ENCODE results near the gene SIRPB2. TPM values are rescaled to one million over a fixed set of nuclear protein-coding genes. Genes with fewer than 3 reads are reported as not detected.
A peak's percentile ranks its signal among the peaks of the same experiment; 100 is the strongest.

Gene SIRPB2
- polyA plus RNA-seq, 1 experiment, result not detected

- POLR2A ChIA-PET, result interaction anchor here (1.0 to 1.1 kb wide), 2 partner anchors 16 to 200 kb away, joined by 3 read pairs; partner anchors contain the start of gene SNPH
- no peak for TF ChIP-seq CTCF (IDR thresholded peaks at IDR 0.05; ENCODE audit: low read depth, low read length)
- CTCF ChIA-PET, result interaction anchor here (0.7 to 5.4 kb wide), 19 partner anchors 8 to 310 kb away, joined by 3 to 50 read pairs (median 4); no protein-coding TSS in a partner anchor
- H3K27ac ChIP-seq (ENCODE audit: low read depth, low read length), result no peak overlapping the region
- peaks cover 4% of the 10 kb centered on the region for H3K27me3 ChIP-seq (ENCODE audit: control insufficient read depth, insufficient read depth, low read length)
- no peak for DNase-seq (ENCODE audit: low read depth, low spot score)
- H3K9me3 ChIP-seq (ENCODE audit: control insufficient read depth, insufficient read depth, low read length), result no peaks in the 10 kb centered on the region; the same call in 1 of the 2 replicates
- peak overlapping the region; percentile 27 for H3K4me3 ChIP-seq (ENCODE audit: low read depth, low read length)
These were observed 24.2 kb downstream of the SIRPB2 start for GRCh38 chr20:1467082-1467354.

- POLR2A ChIA-PET, result interaction anchor here (0.5 to 1.2 kb wide), 4 partner anchors 16 to 200 kb away, joined by 3 to 11 read pairs (median 4); partner anchors contain the start of gene SNPH
- peak within 1 kb of the TSS; percentile 49 for H3K27ac ChIP-seq (ENCODE audit: low read depth, low read length)
- H3K4me3 ChIP-seq (ENCODE audit: low read depth, low read length), result peak within 1 kb of the TSS; percentile 88
- H3K9me3 ChIP-seq (ENCODE audit: control insufficient read depth, insufficient read depth, low read length), result no peaks in the 10 kb centered on the region; the same call in 1 of the 2 replicates
- CTCF ChIA-PET, result interaction anchor here (0.7 to 5.4 kb wide), 23 partner anchors 7 to 480 kb away, joined by 3 to 50 read pairs (median 4); no protein-coding TSS in a partner anchor
- peaks cover 4% of the 10 kb centered on the region for H3K27me3 ChIP-seq (ENCODE audit: control insufficient read depth, insufficient read depth, low read length)
- peak; percentile 79 for TF ChIP-seq CTCF (IDR thresholded peaks at IDR 0.05; ENCODE audit: low read depth, low read length)
- peak; percentile 85 for DNase-seq (ENCODE audit: low read depth, low spot score)
These were observed 24.8 kb downstream of the SIRPB2 start, which contains the start of gene NSFL1C for GRCh38 chr20:1466211-1467081. Gene NSFL1C, minus strand, starts transcription at chr20:1466849. Its CDS starts 25 bp downstream, at chr20:1466824.

DNA sequence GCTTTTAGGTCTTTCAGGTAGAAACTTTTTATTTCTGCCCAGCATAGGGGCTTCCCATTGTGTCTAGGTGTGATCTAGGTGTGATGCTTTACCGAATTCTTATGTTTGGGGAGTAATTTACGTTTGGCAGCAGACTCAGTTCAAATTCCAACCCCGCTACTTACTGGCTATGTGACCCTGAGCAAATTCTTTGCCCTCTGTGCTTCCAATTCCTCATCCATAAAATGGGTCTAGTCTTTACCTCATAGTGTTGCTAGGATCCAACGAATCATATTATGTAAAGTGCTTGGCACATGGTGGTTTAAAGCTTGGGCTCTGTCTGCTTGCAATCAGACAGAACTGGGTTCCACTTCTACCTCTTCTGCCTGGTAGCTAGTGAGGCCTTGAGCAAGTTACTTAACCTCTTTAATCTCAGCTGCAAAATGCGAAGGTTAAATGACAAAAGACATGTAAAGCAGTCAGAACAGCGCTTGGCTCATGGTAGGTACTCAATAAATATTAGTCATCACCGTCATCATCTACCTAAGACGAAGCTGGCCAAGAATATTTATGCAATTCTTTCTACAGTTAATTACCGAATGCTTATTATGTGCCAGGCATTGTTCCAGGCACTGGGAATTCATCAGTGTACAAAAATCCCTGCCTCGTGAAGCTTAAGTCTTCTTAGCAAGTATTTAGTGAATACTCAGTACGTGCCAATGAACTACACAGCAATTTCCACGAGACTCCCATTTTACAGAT lies 25.6 kb downstream of the SIRPB2 start:
- H3K27ac ChIP-seq (ENCODE audit: low read depth, low read length), result peak overlapping the region; percentile 49
- peak overlapping the region; percentile 88 for H3K4me3 ChIP-seq (ENCODE audit: low read depth, low read length)
- H3K27me3 ChIP-seq (ENCODE audit: control insufficient read depth, insufficient read depth, low read length), result peaks cover 4% of the 10 kb centered on the region
- no peak for TF ChIP-seq CTCF (IDR thresholded peaks at IDR 0.05; ENCODE audit: low read depth, low read length)
- no peaks in the 10 kb centered on the region; the same call in 1 of the 2 replicates for H3K9me3 ChIP-seq (ENCODE audit: control insufficient read depth, insufficient read depth, low read length)
- no peak for DNase-seq (ENCODE audit: low read depth, low spot score)
- POLR2A ChIA-PET, result interaction anchor here (0.5 to 1.2 kb wide), 2 partner anchors 104 to 140 kb away, joined by 4 to 11 read pairs; no protein-coding TSS in a partner anchor
- CTCF ChIA-PET, result interaction anchor here (0.7 to 5.4 kb wide), 13 partner anchors 9 to 481 kb away, joined by 3 to 50 read pairs (median 4); no protein-coding TSS in a partner anchor

- Histone ChIP-seq H3K27me3 (ENCODE audit: control insufficient read depth, insufficient read depth, low read length) (peaks cover 4% of the 10 kb centered on the region), H3K4me3 (ENCODE audit: low read depth, low read length) (no peak overlapping the region), H3K27ac (ENCODE audit: low read depth, low read length) (no peak overlapping the region), H3K9me3 (ENCODE audit: control insufficient read depth, insufficient read depth, low read length) (no peaks in the 10 kb centered on the region; the same call in 1 of the 2 replicates)
- POLR2A ChIA-PET, result no interaction called here
- CTCF ChIA-PET, result interaction anchor here (1.1 to 1.3 kb wide), 2 partner anchors 39 to 40 kb away, joined by 3 to 4 read pairs; no protein-coding TSS in a partner anchor
- no peak for DNase-seq (ENCODE audit: low read depth, low spot score)
- TF ChIP-seq CTCF (IDR thresholded peaks at IDR 0.05; ENCODE audit: low read depth, low read length), result no peak
These were observed 27.1 kb downstream of the SIRPB2 start for GRCh38 chr20:1463971-1464570.
